IPS-20b (cell line): Measurements from ENCODE around the gene KLHL10.
"Not testable (repeated sequence)": the region's sequence is repeated elsewhere in the genome, so short reads cannot be mapped to it uniquely, and the experiment has no call there.

ENCODE experiments used
- H3K27ac ChIP-seq: one replicate; pipeline ENCODE4 v1.5.1; 2013; ENCODE audit warnings: low read length
- H3K27me3 ChIP-seq: 2 replicates; pipeline ENCODE4 v1.6.1; 2013; ENCODE audit warnings: mild to moderate bottlenecking, low read length, inconsistent platforms; ENCODE audit not compliant: insufficient read depth
- H3K36me3 ChIP-seq: 2 replicates; pipeline ENCODE4 v1.6.1; 2013; ENCODE audit warnings: low read depth, mild to moderate bottlenecking, inconsistent platforms, low read length, moderate library complexity; ENCODE audit not compliant: insufficient read depth
- H3K4me1 ChIP-seq: 2 replicates; pipeline ENCODE4 v1.6.1; 2013; ENCODE audit warnings: mild to moderate bottlenecking, control low read depth, inconsistent platforms, low read length, moderate library complexity; ENCODE audit not compliant: insufficient read depth
- H3K4me3 ChIP-seq: 2 replicates; pipeline ENCODE4 v1.5.1; 2013; ENCODE audit warnings: mild to moderate bottlenecking, low read length, inconsistent platforms
- H3K9ac ChIP-seq: 2 replicates; pipeline ENCODE4 v1.6.1; 2013; ENCODE audit warnings: low read depth, mild to moderate bottlenecking, inconsistent platforms, low read length, moderate library complexity
- H3K9me3 ChIP-seq: 2 replicates; pipeline ENCODE4 v1.6.1; 2013; ENCODE audit warnings: mild to moderate bottlenecking, low read depth, low read length, inconsistent platforms; ENCODE audit not compliant: insufficient read depth

KLHL10 gene

DNA sequence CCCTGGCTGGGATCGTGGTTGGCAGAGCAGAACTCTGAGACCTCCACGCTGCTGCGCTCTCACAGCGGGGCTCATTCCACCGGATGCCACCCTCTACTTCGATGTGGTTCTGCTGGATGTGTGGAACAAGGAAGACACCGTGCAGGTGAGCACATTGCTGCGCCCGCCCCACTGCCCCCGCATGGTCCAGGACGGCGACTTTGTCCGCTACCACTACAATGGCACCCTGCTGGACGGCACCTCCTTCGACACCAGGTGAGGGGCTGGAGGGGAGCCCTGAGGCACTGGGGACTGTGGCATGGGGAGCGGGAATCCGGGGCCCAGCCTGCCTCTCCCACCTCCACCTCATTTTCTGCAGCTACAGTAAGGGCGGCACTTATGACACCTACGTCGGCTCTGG is 19.6 kb upstream of the KLHL10 start:
- no peak overlapping the region for H3K9ac ChIP-seq
- H3K4me1 ChIP-seq = peaks cover 18% of the 10 kb centered on the region; the same call in 1 of the 2 replicates
- H3K36me3 ChIP-seq = peaks cover 40% of the 10 kb centered on the region
- H3K27ac ChIP-seq = no peak overlapping the region
- H3K27me3 ChIP-seq = no peaks in the 10 kb centered on the region
- no peaks in the 10 kb centered on the region for H3K9me3 ChIP-seq
- H3K4me3 ChIP-seq = no peak overlapping the region

DNA sequence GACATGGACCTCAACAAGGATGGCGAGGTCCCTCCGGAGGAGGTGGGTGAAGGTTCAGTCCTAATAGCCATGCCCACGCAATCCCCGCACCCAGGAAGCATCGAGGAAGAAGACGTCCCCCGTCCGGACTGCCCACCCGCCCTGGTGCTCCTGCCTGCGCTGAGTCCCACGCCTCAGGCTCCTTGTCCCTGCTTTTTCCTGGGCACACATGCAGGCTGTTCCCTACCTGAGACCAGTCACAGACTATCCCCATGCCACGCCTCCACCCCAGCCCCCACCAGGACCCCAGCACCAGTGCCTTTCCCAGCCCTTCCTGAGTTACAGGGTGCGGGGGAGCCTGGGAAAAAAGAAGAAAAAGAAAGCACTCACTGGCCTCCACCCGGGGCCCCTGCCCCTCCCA is 15.8 kb upstream of the KLHL10 start:
- Histone ChIP-seq H3K4me1 (peaks cover 12% of the 10 kb centered on the region; the same call in 1 of the 2 replicates), H3K4me3 (no peak overlapping the region), H3K27me3 (no peaks in the 10 kb centered on the region), H3K36me3 (peaks cover 57% of the 10 kb centered on the region), H3K9me3 (no peaks in the 10 kb centered on the region), H3K9ac (no peak overlapping the region), H3K27ac (no peak overlapping the region)

DNA sequence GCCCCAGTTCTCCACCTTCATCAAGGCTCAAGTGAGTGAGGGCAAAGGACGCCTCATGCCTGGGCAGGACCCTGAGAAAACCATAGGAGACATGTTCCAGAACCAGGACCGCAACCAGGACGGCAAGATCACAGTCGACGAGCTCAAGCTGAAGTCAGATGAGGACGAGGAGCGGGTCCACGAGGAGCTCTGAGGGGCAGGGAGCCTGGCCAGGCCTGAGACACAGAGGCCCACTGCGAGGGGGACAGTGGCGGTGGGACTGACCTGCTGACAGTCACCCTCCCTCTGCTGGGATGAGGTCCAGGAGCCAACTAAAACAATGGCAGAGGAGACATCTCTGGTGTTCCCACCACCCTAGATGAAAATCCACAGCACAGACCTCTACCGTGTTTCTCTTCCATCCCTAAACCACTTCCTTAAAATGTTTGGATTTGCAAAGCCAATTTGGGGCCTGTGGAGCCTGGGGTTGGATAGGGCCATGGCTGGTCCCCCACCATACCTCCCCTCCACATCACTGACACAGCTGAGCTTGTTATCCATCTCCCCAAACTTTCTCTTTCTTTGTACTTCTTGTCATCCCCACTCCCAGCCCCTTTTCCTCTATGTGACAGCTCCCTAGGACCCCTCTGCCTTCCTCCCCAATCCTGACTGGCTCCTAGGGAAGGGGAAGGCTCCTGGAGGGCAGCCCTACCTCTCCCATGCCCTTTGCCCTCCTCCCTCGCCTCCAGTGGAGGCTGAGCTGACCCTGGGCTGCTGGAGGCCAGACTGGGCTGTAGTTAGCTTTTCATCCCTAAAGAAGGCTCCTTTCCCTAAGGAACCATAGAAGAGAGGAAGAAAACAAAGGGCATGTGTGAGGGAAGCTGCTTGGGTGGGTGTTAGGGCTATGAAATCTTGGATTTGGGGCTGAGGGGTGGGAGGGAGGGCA is 15.1 kb upstream of the KLHL10 start:
- H3K4me1 ChIP-seq = peaks cover 12% of the 10 kb centered on the region; the same call in 1 of the 2 replicates
- H3K27me3 ChIP-seq = no peaks in the 10 kb centered on the region
- no peak overlapping the region for H3K9ac ChIP-seq
- H3K4me3 ChIP-seq = no peak overlapping the region
- peaks cover 58% of the 10 kb centered on the region for H3K36me3 ChIP-seq
- no peak overlapping the region for H3K27ac ChIP-seq
- H3K9me3 ChIP-seq = no peaks in the 10 kb centered on the region

DNA sequence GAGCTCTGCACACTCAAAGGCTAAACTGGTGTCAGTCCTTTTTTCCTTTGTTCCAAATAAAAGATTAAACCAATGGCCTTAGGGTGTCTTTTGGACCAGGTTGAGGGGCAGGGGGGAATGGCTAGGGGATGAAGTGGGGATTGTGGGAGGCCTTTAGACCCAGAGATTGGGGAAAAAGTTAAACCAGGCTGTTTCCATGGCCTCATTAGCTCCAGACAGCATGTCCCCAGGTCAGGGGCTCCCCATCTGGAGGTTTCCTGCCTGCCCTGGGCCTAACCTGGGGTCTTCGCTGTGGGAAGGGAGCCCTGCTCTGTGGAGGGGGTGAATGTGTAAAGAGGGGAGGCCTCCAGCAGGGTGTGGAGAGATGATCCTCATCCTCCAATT is 14.5 kb upstream of the KLHL10 start:
- no peaks in the 10 kb centered on the region for H3K9me3 ChIP-seq
- no peak overlapping the region for H3K27ac ChIP-seq
- peaks cover 58% of the 10 kb centered on the region for H3K36me3 ChIP-seq
- H3K4me3 ChIP-seq = no peak overlapping the region
- H3K9ac ChIP-seq = no peak overlapping the region
- H3K4me1 ChIP-seq = peaks cover 12% of the 10 kb centered on the region; the same call in 1 of the 2 replicates
- H3K27me3 ChIP-seq = no peaks in the 10 kb centered on the region

DNA sequence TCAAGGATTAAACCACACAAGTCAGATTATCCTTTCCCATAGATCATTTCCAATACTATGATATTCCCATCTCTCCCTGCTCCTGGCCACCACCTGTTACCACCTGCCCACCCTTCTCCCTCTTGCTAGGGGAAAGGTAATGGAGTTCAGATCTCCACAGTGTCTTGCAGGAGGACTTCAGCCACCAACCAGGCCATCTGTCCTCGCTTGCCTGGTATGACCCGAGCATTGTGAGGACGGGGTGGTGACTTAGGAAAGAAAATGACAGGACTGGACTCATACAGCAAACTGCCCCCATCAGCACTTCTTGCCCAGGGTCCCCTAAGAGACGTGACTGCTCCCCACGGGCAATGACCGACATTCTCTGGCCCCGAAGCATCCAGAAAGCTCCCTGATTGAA is 14.0 kb upstream of the KLHL10 start:
- Histone ChIP-seq H3K27ac (no peak overlapping the region), H3K27me3 (no peaks in the 10 kb centered on the region), H3K9ac (no peak overlapping the region), H3K9me3 (no peaks in the 10 kb centered on the region), H3K36me3 (peaks cover 58% of the 10 kb centered on the region), H3K4me1 (peaks cover 12% of the 10 kb centered on the region; the same call in 1 of the 2 replicates), H3K4me3 (no peak overlapping the region)

DNA sequence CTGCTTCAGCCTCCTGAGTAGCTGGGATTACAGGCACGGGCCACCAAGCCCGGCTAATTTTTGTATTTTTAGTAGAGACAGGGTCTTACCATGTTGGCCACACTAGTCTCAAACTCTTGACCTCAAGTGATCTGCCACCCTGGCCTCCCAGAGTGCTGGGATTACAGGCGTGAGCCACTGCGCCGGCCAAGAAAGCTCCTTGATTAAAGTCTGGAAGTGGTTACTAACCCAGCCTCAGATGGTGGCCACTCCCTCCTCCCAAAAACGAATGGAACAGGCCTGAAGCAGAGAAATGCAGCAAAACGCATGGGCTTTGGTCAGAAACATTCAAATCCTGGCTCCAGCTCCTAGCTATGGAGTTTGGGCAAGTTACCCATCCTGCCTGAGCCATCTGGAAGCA is 13.5 kb upstream of the KLHL10 start:
- H3K36me3 ChIP-seq = peaks cover 60% of the 10 kb centered on the region
- H3K4me3 ChIP-seq = no peak overlapping the region
- no peaks in the 10 kb centered on the region for H3K9me3 ChIP-seq
- H3K9ac ChIP-seq = no peak overlapping the region
- no peak overlapping the region for H3K27ac ChIP-seq
- H3K27me3 ChIP-seq = no peaks in the 10 kb centered on the region
- peaks cover 9% of the 10 kb centered on the region; the same call in 1 of the 2 replicates for H3K4me1 ChIP-seq

DNA sequence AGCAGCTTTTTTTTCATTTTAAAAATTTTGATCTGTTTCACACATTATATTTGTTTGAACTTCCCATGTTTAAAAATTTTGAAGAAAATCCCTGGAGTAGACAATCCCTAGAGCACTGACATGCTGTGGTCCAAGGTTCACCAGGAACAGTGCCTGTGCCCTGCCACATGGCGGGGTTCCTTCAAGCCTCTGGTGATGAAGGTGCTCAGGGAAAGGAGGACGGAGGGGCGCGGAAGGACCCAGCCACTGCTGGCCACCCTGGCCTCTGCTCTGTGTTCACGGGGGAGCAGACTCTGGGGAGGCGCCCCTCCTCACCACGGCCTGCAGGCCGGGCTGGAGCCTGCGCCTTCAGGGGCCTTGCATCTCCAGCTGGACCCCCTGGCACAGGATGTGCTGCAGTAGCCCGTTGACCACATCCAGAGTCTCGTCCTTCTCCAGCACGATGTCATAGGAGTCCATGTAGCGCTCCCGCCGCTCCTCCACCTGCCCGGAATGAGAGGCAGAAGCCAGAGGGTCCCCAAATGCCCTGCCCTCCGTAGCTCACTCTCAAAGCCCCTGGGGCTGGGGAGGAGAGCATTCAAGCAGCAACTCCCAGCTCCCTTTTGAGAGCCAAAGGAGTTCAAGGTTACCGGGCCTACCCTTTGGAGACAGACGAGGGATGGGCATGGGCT is 12.3 kb upstream of the KLHL10 start:
- H3K36me3 ChIP-seq = peaks cover 59% of the 10 kb centered on the region
- no peak overlapping the region for H3K4me3 ChIP-seq
- H3K9ac ChIP-seq = no peak overlapping the region
- H3K4me1 ChIP-seq = no peaks in the 10 kb centered on the region
- H3K27me3 ChIP-seq = no peaks in the 10 kb centered on the region
- H3K9me3 ChIP-seq = no peaks in the 10 kb centered on the region
- no peak overlapping the region for H3K27ac ChIP-seq

DNA sequence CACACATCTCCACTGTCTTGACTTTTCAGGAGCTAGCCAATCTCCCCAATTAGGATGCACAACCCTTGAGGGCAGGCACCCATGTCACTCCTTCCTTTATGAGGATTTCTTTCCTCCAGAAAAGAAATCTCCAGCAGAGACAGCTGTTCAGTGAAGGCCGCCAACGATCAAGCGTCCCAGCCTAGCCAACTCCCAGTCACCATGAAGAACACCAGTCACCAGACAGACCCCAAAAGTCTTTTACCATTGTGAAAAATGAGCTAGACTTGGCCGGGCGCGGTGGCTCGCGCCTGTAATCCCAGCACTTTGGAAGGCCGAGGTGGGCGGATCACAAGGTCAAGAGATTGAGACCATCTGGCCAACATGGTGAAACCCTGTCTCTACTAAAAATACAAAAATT is 7.7 kb upstream of the KLHL10 start:
- H3K27me3 ChIP-seq, H3K4me3 ChIP-seq, H3K9ac ChIP-seq, H3K9me3 ChIP-seq, H3K4me1 ChIP-seq, H3K27ac ChIP-seq: not testable (repeated sequence)
- peaks cover 67% of the 10 kb centered on the region for H3K36me3 ChIP-seq

DNA sequence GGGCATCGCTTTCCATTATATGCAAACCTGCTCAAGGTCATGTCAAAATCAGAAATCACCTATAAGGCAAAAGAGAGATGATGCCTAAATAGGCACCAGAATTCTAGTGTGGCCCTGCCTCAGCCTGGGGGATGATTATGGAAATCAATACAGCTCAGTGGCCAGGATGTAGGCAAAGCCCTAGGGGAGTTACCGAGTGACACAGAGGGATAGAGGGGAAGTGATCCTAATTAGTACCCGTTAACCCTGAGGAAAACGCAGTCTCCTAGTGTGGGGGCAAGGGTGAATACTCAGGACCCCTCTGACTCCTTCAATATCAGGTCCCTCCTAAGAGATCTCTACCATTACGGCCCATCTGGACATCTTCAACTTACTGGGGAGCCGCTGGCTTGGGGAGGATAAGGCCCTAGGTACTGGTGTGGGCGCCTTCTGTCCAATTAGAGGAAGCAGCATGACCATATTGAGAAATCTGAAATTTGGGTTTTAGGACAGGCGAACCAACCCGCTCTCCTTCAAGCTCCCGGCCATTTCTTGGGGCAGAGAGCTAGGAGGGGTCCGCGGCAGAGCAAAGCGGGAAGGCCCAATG is 2.3 kb upstream of the KLHL10 start:
- peaks cover 27% of the 10 kb centered on the region for H3K36me3 ChIP-seq
- H3K9me3 ChIP-seq = no peaks in the 10 kb centered on the region
- 0 out of 2 replicates have a peak, but pooled peaks cover 3% of the 10 kb centered on the region for H3K4me1 ChIP-seq
- peaks cover 15% of the 10 kb centered on the region for H3K27me3 ChIP-seq
- no peak overlapping the region for H3K27ac ChIP-seq
- H3K4me3 ChIP-seq = peak overlapping the region; percentile 73
- peak overlapping the region; percentile 63; the same call in 1 of the 2 replicates for H3K9ac ChIP-seq

DNA sequence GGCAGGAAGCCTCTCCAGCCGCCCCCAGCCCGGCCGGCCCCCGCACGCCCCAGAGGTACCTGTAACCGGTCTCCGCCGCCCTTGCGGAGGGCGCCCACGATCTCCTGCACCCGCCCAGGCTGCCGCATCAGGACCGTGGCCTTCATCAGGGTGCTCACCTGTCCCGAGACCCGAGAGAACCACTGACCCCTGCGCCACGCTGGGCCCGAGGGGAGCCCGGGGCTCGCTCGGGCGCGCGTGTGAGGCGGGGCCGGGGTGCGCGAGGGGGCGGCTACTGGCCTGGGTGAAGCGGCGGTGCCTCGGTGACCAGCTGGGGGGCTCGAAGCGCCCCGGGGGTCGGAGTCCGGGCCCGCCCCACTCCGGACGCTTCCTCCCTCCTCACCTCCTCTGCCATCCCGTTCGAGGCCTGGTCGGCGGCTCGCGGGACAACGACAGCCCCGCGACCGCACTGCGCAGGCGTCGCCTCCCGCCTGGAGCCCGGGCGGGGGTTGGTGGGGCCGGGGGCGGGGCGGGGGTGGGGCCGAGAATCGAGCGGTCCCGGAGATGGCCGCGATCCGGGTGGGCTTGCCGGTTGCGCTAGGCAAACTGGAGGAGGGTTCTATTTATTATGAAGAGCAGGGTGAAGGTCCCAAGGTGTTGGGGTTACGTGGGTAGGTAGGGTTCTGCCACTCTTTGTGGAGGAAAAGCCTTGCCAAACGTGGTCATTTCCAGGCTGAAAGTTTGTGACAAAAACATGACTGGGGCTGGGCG is 1.6 kb upstream of the KLHL10 start, which contains the start of gene NT5C3B:
Gene NT5C3B, minus strand, starts transcription at position 433 of the 750 bp plus-strand sequence. Its CDS starts 39 bp downstream, at position 394.
- peak within 1 kb of the TSS; percentile 63; the same call in 1 of the 2 replicates for H3K9ac ChIP-seq
- peak within 1 kb of the TSS; percentile 73 for H3K4me3 ChIP-seq
- H3K4me1 ChIP-seq = 0 out of 2 replicates have a peak, but pooled peaks cover 3% of the 10 kb centered on the region
- H3K27me3 ChIP-seq = peaks cover 15% of the 10 kb centered on the region
- peaks cover 20% of the 10 kb centered on the region for H3K36me3 ChIP-seq
- H3K9me3 ChIP-seq = no peaks in the 10 kb centered on the region
- H3K27ac ChIP-seq = no peak within 1 kb of the TSS
